HG03571 (cell line): ENCODE measurements around the gene MED23.

Source experiments
- ATAC-seq: cut with Tn5 transposase; IDR thresholded peaks from one replicate; pipeline ENCODE4 v1.9.1; 2021; ENCODE audit not compliant: unreplicated experiment

Gene MED23

GRCh38 chr6:131627724-131628682, at the start of gene MED23:
TSS of gene MED23 (minus strand) at chr6:131628242. CDS start at chr6:131628049, 193 bp downstream.
- peak; percentile 95 for ATAC-seq

- ATAC-seq = no peak
Measured at GRCh38 chr6:131673184-131673583, 45.1 kb upstream of the MED23 start.

GRCh38 chr6:131669891-131670290, 41.8 kb upstream of the MED23 start:
- ATAC-seq = no peak

GRCh38 chr6:131663578-131664165, 35.6 kb upstream of the MED23 start:
- no peak for ATAC-seq

- ATAC-seq = no peak
Measured at GRCh38 chr6:131660195-131660594, 32.2 kb upstream of the MED23 start.

GRCh38 chr6:131658287-131658686, 30.2 kb upstream of the MED23 start:
- ATAC-seq = no peak

GRCh38 chr6:131657630-131658111, 29.6 kb upstream of the MED23 start:
- no peak for ATAC-seq

GRCh38 chr6:131657222-131657621, 29.2 kb upstream of the MED23 start:
- ATAC-seq = no peak

GRCh38 chr6:131656667-131657066, 28.6 kb upstream of the MED23 start:
- no peak for ATAC-seq

GRCh38 chr6:131655951-131656350, 27.9 kb upstream of the MED23 start:
- ATAC-seq = no peak

- ATAC-seq = no peak
Measured at GRCh38 chr6:131655387-131655786, 27.3 kb upstream of the MED23 start.

- no peak for ATAC-seq
Measured at GRCh38 chr6:131654326-131654725, 26.3 kb upstream of the MED23 start.

GRCh38 chr6:131652472-131652871, 24.4 kb upstream of the MED23 start:
- ATAC-seq = no peak

- ATAC-seq = no peak
Measured at GRCh38 chr6:131651782-131652181, 23.7 kb upstream of the MED23 start.

GRCh38 chr6:131646249-131646670, 18.2 kb upstream of the MED23 start:
- no peak for ATAC-seq

- ATAC-seq = no peak
Measured at GRCh38 chr6:131645846-131646245, 17.8 kb upstream of the MED23 start.

GRCh38 chr6:131644921-131645320, 16.9 kb upstream of the MED23 start:
- no peak for ATAC-seq

- ATAC-seq = no peak
Measured at GRCh38 chr6:131643855-131644460, 15.9 kb upstream of the MED23 start.

- no peak for ATAC-seq
Measured at GRCh38 chr6:131642987-131643611, 15.1 kb upstream of the MED23 start.

GRCh38 chr6:131642565-131642964, 14.5 kb upstream of the MED23 start:
- no peak for ATAC-seq

- ATAC-seq = no peak
Measured at GRCh38 chr6:131641554-131641953, 13.5 kb upstream of the MED23 start.
